Erythroblast (primary cell): Measurements from ENCODE around the gene IPCEF1.

Experiments
- GATA1 ChIP-seq: IDR thresholded peaks from 2 replicates; pipeline ENCODE4 v1.6.1; 2011; ENCODE audit warnings: low read depth, mild to moderate bottlenecking, control low read depth, low read length, moderate library complexity
- POLR2A ChIP-seq: IDR thresholded peaks from 2 replicates; pipeline ENCODE4 v1.6.1; 2011; ENCODE audit warnings: mild to moderate bottlenecking, low read length

DNA sequence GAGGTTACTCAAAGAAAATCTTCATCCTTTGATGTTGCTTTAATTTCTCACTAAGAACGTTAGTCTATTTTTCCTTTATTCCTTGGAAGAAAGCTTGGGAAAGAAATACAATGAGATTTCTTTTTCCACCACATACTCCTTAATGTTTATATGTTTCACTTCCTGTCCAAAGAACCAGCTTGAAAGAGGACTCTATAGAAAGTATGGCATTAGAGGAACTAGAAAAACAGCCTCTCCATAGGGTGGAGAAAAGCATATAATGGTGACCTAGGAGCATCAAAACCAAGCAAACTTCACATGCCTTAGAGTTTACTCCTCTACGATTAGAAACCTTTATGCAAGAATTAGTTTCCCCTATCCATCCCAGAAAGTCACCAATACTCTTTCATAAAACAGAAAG is 186.5 kb downstream of the IPCEF1 start:
- TF ChIP-seq POLR2A: no peak
- no peak for TF ChIP-seq GATA1
